ENCODE measurements around the gene MRPL43.

DNA sequence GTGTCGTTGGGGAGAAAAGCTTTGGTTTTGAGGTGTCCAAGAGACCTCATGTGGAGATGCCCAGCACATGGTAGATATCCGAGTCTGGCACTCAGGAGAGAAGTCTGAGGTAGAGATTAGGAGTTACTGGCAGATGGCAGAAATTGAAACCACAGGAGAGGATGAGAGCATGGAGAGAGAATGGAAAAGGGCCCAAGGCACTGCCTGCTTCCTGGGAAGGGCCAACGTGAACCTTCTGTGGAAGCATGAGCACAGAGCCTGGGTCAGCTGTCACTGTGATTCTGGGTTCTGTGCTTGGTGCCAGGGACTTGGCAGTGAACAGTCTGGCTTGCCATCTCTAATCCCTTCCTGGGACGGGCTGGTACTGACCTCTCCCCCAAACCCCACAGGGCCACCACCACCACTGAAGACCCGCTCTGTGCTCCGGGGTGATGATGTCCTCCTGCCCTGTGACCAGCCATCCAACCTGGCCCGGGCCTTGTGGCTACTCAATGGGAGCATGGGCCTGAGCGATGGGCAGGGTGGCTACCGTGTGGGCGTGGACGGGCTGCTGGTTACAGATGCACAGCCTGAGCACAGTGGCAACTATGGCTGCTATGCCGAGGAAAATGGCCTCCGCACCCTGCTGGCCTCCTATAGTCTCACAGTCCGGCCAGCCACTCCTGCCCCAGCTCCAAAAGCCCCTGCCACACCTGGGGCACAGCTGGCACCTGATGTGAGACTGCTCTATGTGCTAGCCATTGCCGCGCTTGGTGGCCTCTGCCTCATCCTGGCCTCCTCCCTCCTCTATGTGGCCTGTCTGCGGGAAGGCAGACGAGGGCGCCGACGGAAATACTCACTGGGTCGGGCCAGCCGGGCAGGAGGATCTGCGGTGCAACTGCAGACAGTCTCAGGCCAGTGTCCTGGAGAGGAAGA lies 4.1 kb downstream of the MRPL43 start:
- TF ChIP-seq, protein P1, sequence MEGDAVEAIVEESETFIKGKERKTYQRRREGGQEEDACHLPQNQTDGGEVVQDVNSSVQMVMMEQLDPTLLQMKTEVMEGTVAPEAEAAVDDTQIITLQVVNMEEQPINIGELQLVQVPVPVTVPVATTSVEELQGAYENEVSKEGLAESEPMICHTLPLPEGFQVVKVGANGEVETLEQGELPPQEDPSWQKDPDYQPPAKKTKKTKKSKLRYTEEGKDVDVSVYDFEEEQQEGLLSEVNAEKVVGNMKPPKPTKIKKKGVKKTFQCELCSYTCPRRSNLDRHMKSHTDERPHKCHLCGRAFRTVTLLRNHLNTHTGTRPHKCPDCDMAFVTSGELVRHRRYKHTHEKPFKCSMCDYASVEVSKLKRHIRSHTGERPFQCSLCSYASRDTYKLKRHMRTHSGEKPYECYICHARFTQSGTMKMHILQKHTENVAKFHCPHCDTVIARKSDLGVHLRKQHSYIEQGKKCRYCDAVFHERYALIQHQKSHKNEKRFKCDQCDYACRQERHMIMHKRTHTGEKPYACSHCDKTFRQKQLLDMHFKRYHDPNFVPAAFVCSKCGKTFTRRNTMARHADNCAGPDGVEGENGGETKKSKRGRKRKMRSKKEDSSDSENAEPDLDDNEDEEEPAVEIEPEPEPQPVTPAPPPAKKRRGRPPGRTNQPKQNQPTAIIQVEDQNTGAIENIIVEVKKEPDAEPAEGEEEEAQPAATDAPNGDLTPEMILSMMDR (conservative IDR thresholded peaks at IDR 0.05; ENCODE audit: low read length): no peak
- no peak for TF ChIP-seq EZH2phosphoT487 (IDR thresholded peaks at IDR 0.05; ENCODE audit: borderline replicate concordance)
